ENCODE measurements around the gene TRIM41.
"Not testable (repeated sequence)": the region's sequence is repeated elsewhere in the genome, so short reads cannot be mapped to it uniquely, and the experiment has no call there.

TRIM41 gene

DNA sequence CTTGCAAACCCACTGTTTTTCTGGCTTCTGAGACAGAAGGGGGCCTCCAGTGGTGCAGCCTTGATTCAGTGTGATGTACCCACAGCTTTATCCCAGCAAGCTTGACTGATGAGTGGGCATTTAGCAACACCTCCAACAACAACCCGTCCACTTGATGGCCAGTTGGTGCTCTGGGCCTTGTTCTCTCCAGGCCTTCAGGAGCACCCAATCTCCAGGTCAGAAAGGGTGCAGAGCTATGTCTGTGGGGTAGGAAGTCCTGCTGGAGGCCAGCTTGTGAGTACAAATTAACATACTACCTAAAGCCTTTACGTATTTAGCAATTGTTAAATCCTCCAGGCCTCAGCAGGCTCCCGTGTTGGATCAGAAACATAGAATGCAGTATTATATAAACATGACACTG is 48.0 kb downstream of the TRIM41 start:
- no peak for DNase-seq (ENCODE audit: low read depth in 2 of 2)
- H3K4me3 ChIP-seq (replicated peaks in 1 of 2; ENCODE audit: low read depth in 2 of 2, low read length in 2 of 2): no peak overlapping the region
- TF ChIP-seq CTCF (IDR thresholded peaks at IDR 0.05; ENCODE audit: low read depth, low read length): no peak

DNA sequence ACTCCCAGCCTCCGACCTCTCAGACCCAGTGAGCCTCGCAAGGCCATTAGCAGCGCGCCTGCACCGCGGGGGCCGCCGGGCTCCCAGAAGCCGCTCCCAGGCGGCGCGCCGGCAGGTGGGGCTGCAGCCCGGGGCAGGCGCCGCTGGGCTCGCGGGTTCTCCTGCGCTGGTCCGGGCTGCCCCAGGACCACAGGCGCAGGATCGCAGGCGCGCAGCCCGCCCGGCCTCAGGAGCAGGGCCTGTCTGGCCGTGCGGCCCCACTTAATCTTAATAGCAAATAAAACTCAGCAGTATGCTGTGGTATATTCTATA is 50.3 kb downstream of the TRIM41 start:
- H3K4me3 ChIP-seq (replicated peaks in 1 of 2; ENCODE audit: low read depth in 2 of 2, low read length in 2 of 2); DNase-seq (ENCODE audit: low read depth in 2 of 2): not testable (repeated sequence)

DNA sequence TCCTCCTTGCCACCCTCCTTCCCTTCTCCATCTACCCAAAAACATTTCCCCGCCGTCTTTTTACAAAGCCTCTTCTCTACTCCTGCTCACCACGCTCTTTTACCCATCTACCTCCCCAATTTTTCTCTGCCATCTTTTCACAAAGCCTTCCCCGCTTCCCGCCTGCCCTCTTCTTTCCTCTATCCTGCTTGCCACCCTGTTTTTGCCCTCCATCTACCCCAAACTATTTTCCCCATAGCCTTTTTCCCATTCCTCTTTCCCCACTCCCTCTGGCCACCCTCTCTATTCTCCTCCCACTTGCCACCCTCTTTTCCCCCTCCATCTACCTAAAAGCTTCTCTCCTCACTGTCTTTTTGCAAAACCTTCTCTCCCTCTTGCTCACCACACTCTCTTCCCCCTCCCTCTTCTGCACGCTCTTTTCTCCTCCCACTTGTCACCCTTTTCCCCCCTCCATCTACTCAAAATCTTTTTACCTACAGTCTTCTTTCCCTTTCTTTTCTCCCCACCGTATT is 57.2 kb downstream of the TRIM41 start:
- TF ChIP-seq CTCF (IDR thresholded peaks at IDR 0.05; ENCODE audit: low read depth, low read length): no peak
- DNase-seq (ENCODE audit: low read depth in 2 of 2): no peak
- H3K4me3 ChIP-seq (replicated peaks in 1 of 2; ENCODE audit: low read depth in 2 of 2, low read length in 2 of 2): no peak overlapping the region

GRCh38 chr5:181281077-181281983 is 58.2 kb downstream of the TRIM41 start:
- no peak for TF ChIP-seq CTCF (IDR thresholded peaks at IDR 0.05; ENCODE audit: low read depth, low read length)
- no peak overlapping the region for H3K4me3 ChIP-seq (replicated peaks in 1 of 2; ENCODE audit: low read depth in 2 of 2, low read length in 2 of 2)
- DNase-seq (ENCODE audit: low read depth in 2 of 2): no peak

DNA sequence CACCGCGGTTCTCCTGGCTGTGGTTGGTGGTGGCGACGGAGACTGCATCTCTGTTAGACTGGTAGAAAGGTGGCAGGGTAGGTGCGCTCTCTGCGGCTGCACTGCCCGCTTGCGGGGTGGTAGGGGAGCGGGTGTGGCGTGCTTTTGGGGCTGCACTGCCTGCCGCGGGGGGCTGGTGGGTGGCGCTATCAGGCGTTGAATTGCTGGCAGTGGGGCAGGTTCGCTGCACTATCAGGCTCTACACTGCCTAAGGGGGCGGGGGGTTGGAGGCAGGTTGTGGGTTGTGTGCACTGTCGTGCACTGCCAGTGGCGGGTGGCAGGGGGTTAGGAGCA is 58.9 kb downstream of the TRIM41 start:
- DNase-seq (ENCODE audit: low read depth in 2 of 2): no peak
- TF ChIP-seq CTCF (IDR thresholded peaks at IDR 0.05; ENCODE audit: low read depth, low read length): no peak
- no peak overlapping the region for H3K4me3 ChIP-seq (replicated peaks in 1 of 2; ENCODE audit: low read depth in 2 of 2, low read length in 2 of 2)

GRCh38 chr5:181282415-181282814 is 59.3 kb downstream of the TRIM41 start:
- H3K4me3 ChIP-seq (replicated peaks in 1 of 2; ENCODE audit: low read depth in 2 of 2, low read length in 2 of 2); DNase-seq (ENCODE audit: low read depth in 2 of 2): not testable (repeated sequence)

- DNase-seq (ENCODE audit: low read depth in 2 of 2): no peak
- no peak overlapping the region for H3K4me3 ChIP-seq (replicated peaks in 1 of 2; ENCODE audit: low read depth in 2 of 2, low read length in 2 of 2)
- no peak for TF ChIP-seq CTCF (IDR thresholded peaks at IDR 0.05; ENCODE audit: low read depth, low read length)
Observed at GRCh38 chr5:181282874-181283273, 59.8 kb downstream of the TRIM41 start.

DNA sequence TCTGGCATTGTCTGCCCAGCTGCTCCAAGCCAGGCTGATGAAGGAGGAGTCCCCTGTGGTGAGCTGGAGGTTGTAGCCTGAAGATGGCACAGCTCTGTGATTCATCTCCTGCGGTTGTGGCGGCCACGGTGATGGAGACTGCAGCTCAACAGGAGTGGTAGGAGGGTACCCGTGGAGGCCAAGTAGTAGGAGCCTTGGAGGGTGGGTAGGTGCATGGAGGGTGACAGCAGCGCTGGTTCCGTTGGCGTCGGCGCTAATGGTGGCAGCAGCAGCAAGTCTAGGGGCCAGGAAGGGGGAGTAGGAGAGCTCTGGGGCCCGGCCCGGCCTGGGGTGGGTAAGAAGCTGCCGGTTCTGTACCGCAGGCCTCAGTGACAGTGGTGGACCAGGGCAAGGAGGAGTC is 60.3 kb downstream of the TRIM41 start:
- DNase-seq (ENCODE audit: low read depth in 2 of 2): no peak
- H3K4me3 ChIP-seq (replicated peaks in 1 of 2; ENCODE audit: low read depth in 2 of 2, low read length in 2 of 2): no peak overlapping the region
- no peak for TF ChIP-seq CTCF (IDR thresholded peaks at IDR 0.05; ENCODE audit: low read depth, low read length)

DNA sequence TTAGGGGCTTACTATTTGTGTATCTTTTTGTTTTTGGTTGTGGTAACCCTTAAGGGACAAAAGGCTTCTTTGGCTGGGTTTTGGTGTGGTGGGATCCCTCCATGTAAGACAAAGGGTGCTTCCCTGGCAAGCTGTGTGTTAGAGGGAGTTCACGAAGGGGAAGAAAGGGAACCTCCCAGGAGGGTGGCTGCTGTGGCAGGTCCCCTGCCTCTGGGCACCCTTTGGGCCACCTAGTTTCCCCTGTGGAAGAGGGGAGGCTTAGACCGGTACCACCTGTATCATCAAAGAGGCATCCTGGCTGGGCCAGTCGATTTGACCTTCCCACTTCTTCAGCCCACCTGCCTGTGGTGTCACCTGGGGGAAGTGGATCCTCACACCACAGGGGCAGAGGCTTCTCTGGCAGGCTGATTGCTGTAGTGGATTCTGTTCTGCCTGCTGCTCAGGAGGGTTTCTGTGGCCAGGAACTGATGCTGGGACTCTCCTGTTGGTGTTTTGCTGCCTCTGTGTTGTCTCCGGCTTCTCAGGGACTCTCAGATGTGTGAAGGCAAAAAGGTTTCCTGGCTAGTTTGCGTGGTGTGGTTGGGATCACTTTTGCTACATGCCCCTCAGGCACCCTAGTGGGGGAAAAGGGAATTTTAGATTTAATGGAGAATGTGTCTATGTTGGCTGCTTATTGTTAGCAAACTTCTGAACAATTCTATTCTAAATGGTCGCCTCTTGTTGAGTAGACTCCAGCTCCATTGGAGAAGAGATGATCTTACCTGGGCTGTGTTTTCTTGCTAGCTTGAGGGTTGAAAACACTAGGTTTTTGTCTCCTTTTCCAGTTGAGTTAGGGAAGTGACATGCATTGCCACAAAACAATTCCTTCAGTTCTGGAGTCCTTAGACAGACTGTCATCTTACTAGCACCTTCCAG is 61.0 kb downstream of the TRIM41 start:
- DNase-seq (ENCODE audit: low read depth in 2 of 2): not testable (repeated sequence)

More for the DNA sequence above, 61.0 kb downstream of the TRIM41 start:
- H3K4me3 ChIP-seq (replicated peaks in 1 of 2; ENCODE audit: low read depth in 2 of 2, low read length in 2 of 2): not testable (repeated sequence)

All from cardiac fibroblast (primary cell).